ENCODE results near the gene HDAC3.

GRCh38 chr5:141663506-141663905, 26.9 kb upstream of the HDAC3 start:
- TF ChIP-seq CTCF (IDR thresholded peaks at IDR 0.05 in 2 of 3, conservative IDR thresholded peaks at IDR 0.05 in 1 of 3; ENCODE audit: borderline replicate concordance in 1 of 3, insufficient read depth in 1 of 3, low read depth in 2 of 3, low read length in 2 of 3) (no peak), EGR1 (IDR thresholded peaks at IDR 0.05; ENCODE audit: low read depth) (no peak), SRF (IDR thresholded peaks at IDR 0.05; ENCODE audit: low read depth) (no peak), POLR2A (IDR thresholded peaks at IDR 0.05; ENCODE audit: borderline replicate concordance, extremely low read depth, insufficient read depth, insufficient read length) (no peak)
